ENCODE data around the gene CFAP20DC. TPM values are rescaled to one million over a fixed set of nuclear protein-coding genes. Genes with fewer than 3 reads are reported as not detected.

Gene CFAP20DC
- total RNA-seq, 2 donors from 2014 or later: 6.5 to 9.5 TPM

GRCh38 chr3:58722561-58722960 is 327.3 kb downstream of the CFAP20DC start:
- Mint-ChIP-seq H3K27ac (no peak overlapping the region), H3K36me3 (ENCODE audit: low read depth) (no peaks in the 10 kb centered on the region), H3K4me3 (no peak overlapping the region), H3K9me3 (no peaks in the 10 kb centered on the region), H3K27me3 (ENCODE audit: insufficient read depth) (no peaks in the 10 kb centered on the region), H3K4me1 (peaks cover 6% of the 10 kb centered on the region)
- Histone ChIP-seq H3K9me3 (ENCODE audit: control insufficient read depth, low read length) (no peaks in the 10 kb centered on the region), H3K36me3 (ENCODE audit: control insufficient read depth, insufficient read depth, low read length) (no peaks in the 10 kb centered on the region), H3K4me1 (ENCODE audit: control insufficient read depth, insufficient read depth, low read length) (peaks cover 5% of the 10 kb centered on the region), H3K27ac (ENCODE audit: low read depth, low read length) (no peak overlapping the region), H3K27me3 (ENCODE audit: control insufficient read depth, insufficient read depth, low read length, poor library complexity, severe bottlenecking) (no peaks in the 10 kb centered on the region), H3K4me3 (ENCODE audit: low read length) (no peak overlapping the region), H3K9ac (ENCODE audit: extremely low read depth, low read length, poor library complexity, severe bottlenecking) (no peak overlapping the region)
- DNase-seq: no peak
- TF ChIP-seq CTCF (conservative IDR thresholded peaks at IDR 0.05): no peak
- 86 to 90% methylated on average over 4 of the region's 4 CpGs for WGBS, 2 experiments (ENCODE audit: insufficient coverage in 1 of 2, insufficient read length in 1 of 2)

GRCh38 chr3:58720526-58720925 is 329.3 kb downstream of the CFAP20DC start:
- 83 to 84% methylated on average over 1 to 3 of the region's 3 CpGs for WGBS, 2 experiments (ENCODE audit: insufficient coverage in 1 of 2, insufficient read length in 1 of 2)
- Mint-ChIP-seq H3K27ac (no peak overlapping the region), H3K27me3 (ENCODE audit: insufficient read depth) (no peaks in the 10 kb centered on the region), H3K4me3 (no peak overlapping the region), H3K36me3 (ENCODE audit: low read depth) (no peaks in the 10 kb centered on the region), H3K4me1 (peaks cover 6% of the 10 kb centered on the region), H3K9me3 (peaks cover 2% of the 10 kb centered on the region)
- Histone ChIP-seq H3K4me3 (ENCODE audit: low read length) (no peak overlapping the region), H3K9ac (ENCODE audit: extremely low read depth, low read length, poor library complexity, severe bottlenecking) (no peak overlapping the region), H3K27me3 (ENCODE audit: control insufficient read depth, insufficient read depth, low read length, poor library complexity, severe bottlenecking) (no peaks in the 10 kb centered on the region), H3K9me3 (ENCODE audit: control insufficient read depth, low read length) (no peaks in the 10 kb centered on the region), H3K27ac (ENCODE audit: low read depth, low read length) (no peak overlapping the region), H3K4me1 (ENCODE audit: control insufficient read depth, insufficient read depth, low read length) (peaks cover 5% of the 10 kb centered on the region), H3K36me3 (ENCODE audit: control insufficient read depth, insufficient read depth, low read length) (no peaks in the 10 kb centered on the region)
- no peak for TF ChIP-seq CTCF (conservative IDR thresholded peaks at IDR 0.05)
- DNase-seq: no peak

GRCh38 chr3:58719684-58720083 is 330.1 kb downstream of the CFAP20DC start:
- Histone ChIP-seq H3K27me3 (ENCODE audit: control insufficient read depth, insufficient read depth, low read length, poor library complexity, severe bottlenecking) (no peaks in the 10 kb centered on the region), H3K4me3 (ENCODE audit: low read length) (no peak overlapping the region), H3K9ac (ENCODE audit: extremely low read depth, low read length, poor library complexity, severe bottlenecking) (no peak overlapping the region), H3K36me3 (ENCODE audit: control insufficient read depth, insufficient read depth, low read length) (no peaks in the 10 kb centered on the region), H3K9me3 (ENCODE audit: control insufficient read depth, low read length) (no peaks in the 10 kb centered on the region), H3K4me1 (ENCODE audit: control insufficient read depth, insufficient read depth, low read length) (peaks cover 5% of the 10 kb centered on the region), H3K27ac (ENCODE audit: low read depth, low read length) (no peak overlapping the region)
- 90 to 96% methylated on average over 2 of the region's 2 CpGs for WGBS, 2 experiments (ENCODE audit: insufficient coverage in 1 of 2, insufficient read length in 1 of 2)
- H3K9me3 Mint-ChIP-seq: peaks cover 2% of the 10 kb centered on the region
- no peak overlapping the region for H3K27ac Mint-ChIP-seq
- H3K4me3 Mint-ChIP-seq: no peak overlapping the region
- DNase-seq: no peak
- H3K36me3 Mint-ChIP-seq (ENCODE audit: low read depth): no peaks in the 10 kb centered on the region
- H3K4me1 Mint-ChIP-seq: peaks cover 6% of the 10 kb centered on the region
- TF ChIP-seq CTCF (conservative IDR thresholded peaks at IDR 0.05): no peak
- H3K27me3 Mint-ChIP-seq (ENCODE audit: insufficient read depth): no peaks in the 10 kb centered on the region

Measured in endodermal cell (in vitro differentiated cells).